Upper lobe of right lung (tissue), 1 donor: ENCODE data around the gene SERHL2. TPM values are rescaled to one million over a fixed set of nuclear protein-coding genes. Genes with fewer than 3 reads are reported as not detected.
"Not testable (repeated sequence)": the region's sequence is repeated elsewhere in the genome, so short reads cannot be mapped to it uniquely, and the experiment has no call there.

ENCODE experiments used
- ATAC-seq: fragments of 200-7000 bp; cut with Tn5 transposase; one replicate; pipeline ENCODE4 v1.9.1; 2020; ENCODE audit warnings: mild to moderate bottlenecking, moderate library complexity
- DNase-seq: peaks from one replicate; pipeline ENCODE4 v3.0.0-alpha.2; 2020
- H3K27ac ChIP-seq: fragments of 200-600 bp; one replicate; pipeline ENCODE4 v1.8.0; 2022
- H3K27me3 ChIP-seq: fragments of 200-600 bp; one replicate; pipeline ENCODE4 v1.8.0; 2022; ENCODE audit warnings: mild to moderate bottlenecking
- H3K36me3 ChIP-seq: fragments of 200-600 bp; one replicate; pipeline ENCODE4 v1.8.0; 2022
- H3K4me1 ChIP-seq: fragments of 200-600 bp; one replicate; pipeline ENCODE4 v1.8.0; 2022
- H3K4me3 ChIP-seq: fragments of 200-600 bp; one replicate; pipeline ENCODE4 v1.8.0; 2022; ENCODE audit warnings: mild to moderate bottlenecking
- H3K9me3 ChIP-seq: fragments of 200-600 bp; one replicate; pipeline ENCODE4 v1.8.0; 2022
- CTCF ChIP-seq: fragments of 200-600 bp; IDR thresholded peaks from one replicate; pipeline ENCODE4 v1.8.0; 2022; ENCODE audit warnings: antibody characterized with exemption
- intact Hi-C: fragments of 100-400 bp; cut with DNase I; formaldehyde crosslinking; loops from one replicate; pipeline ENCODE4 v1.11.0; 2022
- long read RNA-seq: library from polyadenylated mRNA; unstranded; transcript quantifications from one replicate; pipeline ENCODE4 v2.0.0, GENCODE V29; 2021
- total RNA-seq: library from RNA; stranded (reverse); fragmentation: NEBNext Ultra II Directional; extraction: Animal tissue kit (Norgen Biotek cat#: 25700); gene quantifications from one replicate; pipeline ENCODE4 v1.2.1, GENCODE V29; 2021
- donor health status: DM: no; HTN: yes; CAD: no; lungs with severe emphysema.

The SERHL2 gene
- total RNA-seq = 1.2 TPM
- long read RNA-seq, partial matches to known transcripts = 0 of 12 reads
- long read RNA-seq, other reads (novel, unspliced or antisense) = 12 of 12 reads

- TF ChIP-seq CTCF = no peak
- H3K4me1 ChIP-seq = peaks cover 12% of the 10 kb centered on the region
- peak within 1 kb of the TSS; percentile 57 for H3K4me3 ChIP-seq
- peak; percentile 95 for DNase-seq
- no peak within 1 kb of the TSS for H3K27ac ChIP-seq
- H3K9me3 ChIP-seq = no peaks in the 10 kb centered on the region
- H3K27me3 ChIP-seq = no peaks in the 10 kb centered on the region
- intact Hi-C loops = no loop called here
- peak; percentile 97 for ATAC-seq
- H3K36me3 ChIP-seq = no peaks in the 10 kb centered on the region
Observed at GRCh38 chr22:42553475-42554361, at the start of gene SERHL2. Gene SERHL2 (plus strand): TSS chr22:42553956. CDS start chr22:42554021, 65 bp downstream.

- intact Hi-C loops, H3K9me3 ChIP-seq, H3K27ac ChIP-seq, H3K27me3 ChIP-seq, H3K4me3 ChIP-seq, ATAC-seq, H3K36me3 ChIP-seq, DNase-seq, H3K4me1 ChIP-seq: not testable (repeated sequence)
Observed at GRCh38 chr22:42508327-42508974, 45.3 kb upstream of the SERHL2 start.

GRCh38 chr22:42508975-42509364 lies 44.8 kb upstream of the SERHL2 start:
- H3K27me3 ChIP-seq, H3K36me3 ChIP-seq, H3K4me1 ChIP-seq, H3K27ac ChIP-seq, ATAC-seq, H3K9me3 ChIP-seq, DNase-seq, intact Hi-C loops, H3K4me3 ChIP-seq: not testable (repeated sequence)

GRCh38 chr22:42509548-42509947 lies 44.2 kb upstream of the SERHL2 start:
- no peak for TF ChIP-seq CTCF
- intact Hi-C loops = no loop called here

GRCh38 chr22:42511401-42511891 lies 42.3 kb upstream of the SERHL2 start:
- Histone ChIP-seq H3K36me3 (peaks cover 22% of the 10 kb centered on the region), H3K4me3 (no peak overlapping the region), H3K4me1 (no peaks in the 10 kb centered on the region), H3K27ac (no peak overlapping the region), H3K9me3 (no peaks in the 10 kb centered on the region), H3K27me3 (no peaks in the 10 kb centered on the region)
- ATAC-seq (no peak), DNase-seq (no peak)
- intact Hi-C loops = no loop called here
- no peak for TF ChIP-seq CTCF

More at GRCh38 chr22:42509548-42509947, 44.2 kb upstream of the SERHL2 start:
- Histone ChIP-seq H3K4me1 (no peaks in the 10 kb centered on the region), H3K9me3 (no peaks in the 10 kb centered on the region), H3K27ac (no peak overlapping the region), H3K27me3 (no peaks in the 10 kb centered on the region), H3K4me3 (no peak overlapping the region), H3K36me3 (peaks cover 8% of the 10 kb centered on the region)
- no peak for DNase-seq
- no peak for ATAC-seq

- DNase-seq, H3K27me3 ChIP-seq, H3K4me1 ChIP-seq, H3K4me3 ChIP-seq, H3K27ac ChIP-seq, H3K9me3 ChIP-seq, intact Hi-C loops: not testable (repeated sequence)
- peak; percentile 42 for ATAC-seq
- peaks cover 28% of the 10 kb centered on the region for H3K36me3 ChIP-seq
Observed at GRCh38 chr22:42512273-42512990, 41.3 kb upstream of the SERHL2 start.

- H3K9me3 ChIP-seq, H3K4me1 ChIP-seq, DNase-seq, H3K27ac ChIP-seq, intact Hi-C loops, H3K4me3 ChIP-seq, H3K27me3 ChIP-seq, ATAC-seq: not testable (repeated sequence)
- H3K36me3 ChIP-seq = peaks cover 28% of the 10 kb centered on the region
Observed at GRCh38 chr22:42514331-42514730, 39.4 kb upstream of the SERHL2 start.

GRCh38 chr22:42515304-42515703 lies 38.5 kb upstream of the SERHL2 start:
- intact Hi-C loops, ATAC-seq: not testable (repeated sequence)

More at GRCh38 chr22:42515304-42515703, 38.5 kb upstream of the SERHL2 start:
- H3K27ac ChIP-seq, H3K4me3 ChIP-seq, DNase-seq, H3K4me1 ChIP-seq, H3K9me3 ChIP-seq, H3K27me3 ChIP-seq: not testable (repeated sequence)
- peaks cover 28% of the 10 kb centered on the region for H3K36me3 ChIP-seq
